ENCODE data around the gene ABHD13.

DNA sequence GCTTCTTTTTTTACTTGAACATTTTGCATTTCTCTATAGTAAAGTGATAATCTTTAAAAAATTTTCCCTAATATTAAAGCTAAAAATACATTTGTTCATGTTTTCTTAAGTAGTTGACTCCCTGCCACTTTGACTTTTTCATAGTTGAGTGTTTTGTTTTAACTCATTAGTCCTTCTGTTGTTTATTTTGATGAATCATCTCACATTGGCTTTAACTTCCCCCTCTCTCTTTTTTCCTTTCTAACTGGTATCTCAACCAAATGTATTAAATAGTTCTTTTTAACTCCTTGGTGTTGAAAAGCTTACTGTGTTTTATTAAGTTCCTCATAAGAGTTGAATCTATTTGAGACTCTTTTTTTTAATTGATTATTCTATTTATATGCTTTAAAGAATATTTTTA lies 54.1 kb downstream of the ABHD13 start:
- no peak for TF ChIP-seq EZH2 (IDR thresholded peaks at IDR 0.05; ENCODE audit: insufficient read depth, poor library complexity, severe bottlenecking)
- no peak for TF ChIP-seq EZH2phosphoT487 (IDR thresholded peaks at IDR 0.05; ENCODE audit: insufficient read depth, low read depth)

Data from GM23248 (cell line).